ENCODE results near the gene COL10A1. TPM values are rescaled to one million over a fixed set of nuclear protein-coding genes. Genes with fewer than 3 reads are reported as not detected.
A peak's percentile ranks its signal among the peaks of the same experiment; 100 is the strongest.

Gene COL10A1
- total RNA-seq, 2 donors from 2014 or later, result not detected

GRCh38 chr6:116102873-116103272 is 23.1 kb downstream of the COL10A1 start:
- Mint-ChIP-seq H3K27ac (no peak overlapping the region), H3K4me3 (peak overlapping the region; percentile 75), H3K9me3 (no peaks in the 10 kb centered on the region), H3K27me3 (ENCODE audit: insufficient read depth) (no peaks in the 10 kb centered on the region), H3K36me3 (ENCODE audit: low read depth) (peaks cover 13% of the 10 kb centered on the region), H3K4me1 (peaks cover 70% of the 10 kb centered on the region)
- 94 to 95% methylated on average over 2 to 4 of the region's 4 CpGs for WGBS, 2 experiments (ENCODE audit: insufficient coverage in 1 of 2, insufficient read length in 1 of 2)
- no peak for TF ChIP-seq CTCF (conservative IDR thresholded peaks at IDR 0.05)
- Histone ChIP-seq H3K27me3 (ENCODE audit: control insufficient read depth, insufficient read depth, low read length, poor library complexity, severe bottlenecking) (no peaks in the 10 kb centered on the region), H3K27ac (ENCODE audit: low read depth, low read length) (no peak overlapping the region), H3K4me3 (ENCODE audit: low read length) (peak overlapping the region; percentile 86), H3K4me1 (ENCODE audit: control insufficient read depth, insufficient read depth, low read length) (peaks cover 33% of the 10 kb centered on the region), H3K9me3 (ENCODE audit: control insufficient read depth, low read length) (no peaks in the 10 kb centered on the region), H3K9ac (ENCODE audit: extremely low read depth, low read length, poor library complexity, severe bottlenecking) (no peak overlapping the region), H3K36me3 (ENCODE audit: control insufficient read depth, insufficient read depth, low read length) (peaks cover 15% of the 10 kb centered on the region)
- DNase-seq, result no peak

GRCh38 chr6:116101790-116102189 is 24.1 kb downstream of the COL10A1 start:
- Histone ChIP-seq H3K27ac (ENCODE audit: low read depth, low read length) (no peak overlapping the region), H3K36me3 (ENCODE audit: control insufficient read depth, insufficient read depth, low read length) (peaks cover 13% of the 10 kb centered on the region), H3K9me3 (ENCODE audit: control insufficient read depth, low read length) (peaks cover under 1% of the 10 kb centered on the region), H3K4me1 (ENCODE audit: control insufficient read depth, insufficient read depth, low read length) (peaks cover 33% of the 10 kb centered on the region), H3K27me3 (ENCODE audit: control insufficient read depth, insufficient read depth, low read length, poor library complexity, severe bottlenecking) (no peaks in the 10 kb centered on the region), H3K9ac (ENCODE audit: extremely low read depth, low read length, poor library complexity, severe bottlenecking) (peak overlapping the region; percentile 93), H3K4me3 (ENCODE audit: low read length) (peak overlapping the region; percentile 86)
- TF ChIP-seq CTCF (conservative IDR thresholded peaks at IDR 0.05), result no peak
- WGBS, 2 experiments (ENCODE audit: insufficient coverage in 1 of 2, insufficient read length in 1 of 2), result 87 to 90% methylated on average over 2 of the region's 2 CpGs
- Mint-ChIP-seq H3K27ac (peak overlapping the region; percentile 86), H3K27me3 (ENCODE audit: insufficient read depth) (no peaks in the 10 kb centered on the region), H3K36me3 (ENCODE audit: low read depth) (peaks cover 10% of the 10 kb centered on the region), H3K4me3 (peak overlapping the region; percentile 75), H3K9me3 (peaks cover under 1% of the 10 kb centered on the region), H3K4me1 (peaks cover 63% of the 10 kb centered on the region)
- DNase-seq, result no peak

GRCh38 chr6:116101302-116101718 is 24.6 kb downstream of the COL10A1 start:
- no peaks in the 10 kb centered on the region for H3K27me3 ChIP-seq (ENCODE audit: control insufficient read depth, insufficient read depth, low read length, poor library complexity, severe bottlenecking)
- Mint-ChIP-seq H3K27ac (peak overlapping the region; percentile 86), H3K4me3 (peak overlapping the region; percentile 75), H3K36me3 (ENCODE audit: low read depth) (peaks cover 15% of the 10 kb centered on the region), H3K9me3 (peaks cover 5% of the 10 kb centered on the region), H3K4me1 (peaks cover 61% of the 10 kb centered on the region), H3K27me3 (ENCODE audit: insufficient read depth) (no peaks in the 10 kb centered on the region)
- no peak for TF ChIP-seq CTCF (conservative IDR thresholded peaks at IDR 0.05)
- H3K36me3 ChIP-seq (ENCODE audit: control insufficient read depth, insufficient read depth, low read length), result peaks cover 18% of the 10 kb centered on the region
- H3K27ac ChIP-seq (ENCODE audit: low read depth, low read length), result peak overlapping the region; percentile 79
- peaks cover 6% of the 10 kb centered on the region for H3K9me3 ChIP-seq (ENCODE audit: control insufficient read depth, low read length)
- H3K4me1 ChIP-seq (ENCODE audit: control insufficient read depth, insufficient read depth, low read length), result peaks cover 33% of the 10 kb centered on the region
- peak overlapping the region; percentile 86 for H3K4me3 ChIP-seq (ENCODE audit: low read length)
- DNase-seq, result no peak
- WGBS, 2 experiments (ENCODE audit: insufficient coverage in 1 of 2, insufficient read length in 1 of 2), result 0 to 8% methylated on average over 6 to 12 of the region's 12 CpGs
- peak overlapping the region; percentile 93 for H3K9ac ChIP-seq (ENCODE audit: extremely low read depth, low read length, poor library complexity, severe bottlenecking)

All from endodermal cell (in vitro differentiated cells).